ENCODE data around the gene C6orf141.
"Not testable (repeated sequence)": the region's sequence is repeated elsewhere in the genome, so short reads cannot be mapped to it uniquely, and the experiment has no call there.

C6orf141 gene

GRCh38 chr6:49570474-49571079 is 20.1 kb downstream of the C6orf141 start:
- no peak overlapping the region for H3K27ac Mint-ChIP-seq
- no peaks in the 10 kb centered on the region for H3K36me3 Mint-ChIP-seq (ENCODE audit: low read depth)
- H3K4me1 Mint-ChIP-seq (ENCODE audit: low read depth) = no peaks in the 10 kb centered on the region
- peaks cover under 1% of the 10 kb centered on the region for H3K27me3 Mint-ChIP-seq (ENCODE audit: low read depth)
- no peak overlapping the region for H3K4me3 Mint-ChIP-seq
- no peak for DNase-seq (ENCODE audit: low spot score)
- no peaks in the 10 kb centered on the region for H3K9me3 Mint-ChIP-seq

- no peak for DNase-seq (ENCODE audit: low spot score)
These were observed 26.1 kb downstream of the C6orf141 start for GRCh38 chr6:49576618-49577017.

GRCh38 chr6:49579649-49580048 is 29.2 kb downstream of the C6orf141 start:
- no peak for DNase-seq (ENCODE audit: low spot score)
- no peak overlapping the region for H3K4me3 Mint-ChIP-seq
- H3K36me3 Mint-ChIP-seq (ENCODE audit: low read depth) = no peaks in the 10 kb centered on the region
- no peaks in the 10 kb centered on the region for H3K27me3 Mint-ChIP-seq (ENCODE audit: low read depth)
- H3K4me1 Mint-ChIP-seq (ENCODE audit: low read depth) = no peaks in the 10 kb centered on the region
- H3K27ac Mint-ChIP-seq = no peak overlapping the region
- no peaks in the 10 kb centered on the region for H3K9me3 Mint-ChIP-seq

More at GRCh38 chr6:49576618-49577017, 26.1 kb downstream of the C6orf141 start:
- Mint-ChIP-seq H3K36me3 (ENCODE audit: low read depth) (no peaks in the 10 kb centered on the region), H3K9me3 (no peaks in the 10 kb centered on the region), H3K27ac (no peak overlapping the region), H3K4me3 (no peak overlapping the region), H3K27me3 (ENCODE audit: low read depth) (no peaks in the 10 kb centered on the region), H3K4me1 (ENCODE audit: low read depth) (no peaks in the 10 kb centered on the region)

- Mint-ChIP-seq H3K27me3 (ENCODE audit: low read depth) (no peaks in the 10 kb centered on the region), H3K9me3 (no peaks in the 10 kb centered on the region), H3K27ac (no peak overlapping the region), H3K4me1 (ENCODE audit: low read depth) (no peaks in the 10 kb centered on the region), H3K36me3 (ENCODE audit: low read depth) (no peaks in the 10 kb centered on the region), H3K4me3 (no peak overlapping the region)
- DNase-seq (ENCODE audit: low spot score) = no peak
These were observed 32.1 kb downstream of the C6orf141 start for GRCh38 chr6:49582529-49582928.

DNA sequence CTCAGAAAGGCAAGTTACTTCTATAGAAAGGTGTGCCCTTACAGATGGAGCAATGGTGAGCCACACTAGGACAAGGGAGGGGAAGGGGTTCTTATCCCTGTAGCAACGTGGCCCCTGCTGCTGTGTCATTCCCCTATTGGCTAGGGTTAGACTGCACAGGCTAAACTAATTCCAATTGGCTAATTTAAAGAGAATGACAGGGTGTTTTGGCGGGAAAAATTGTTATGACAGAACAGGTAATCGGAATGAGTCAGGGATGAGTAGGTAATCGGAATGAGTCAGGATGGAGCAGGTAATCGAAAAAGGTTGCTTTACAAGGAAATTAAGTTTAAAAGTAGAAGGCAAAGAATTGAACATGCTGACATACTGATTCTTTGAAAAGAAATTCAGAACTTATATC is 36.8 kb downstream of the C6orf141 start:
- H3K27ac Mint-ChIP-seq; H3K36me3 Mint-ChIP-seq (ENCODE audit: low read depth); H3K4me1 Mint-ChIP-seq (ENCODE audit: low read depth); H3K9me3 Mint-ChIP-seq; H3K27me3 Mint-ChIP-seq (ENCODE audit: low read depth); H3K4me3 Mint-ChIP-seq; DNase-seq (ENCODE audit: low spot score): not testable (repeated sequence)
